ENCODE measurements around the gene CCN5.

- no peak for TF ChIP-seq EP300 (IDR thresholded peaks at IDR 0.05)
- TF ChIP-seq POLR2A (IDR thresholded peaks at IDR 0.05) = no peak
- no peak for TF ChIP-seq CTCF (IDR thresholded peaks at IDR 0.05)
Measured at GRCh38 chr20:44678990-44679611, 36.1 kb upstream of the CCN5 start.
